GM12865 (cell line): Measurements from ENCODE around the gene UBL3.

ENCODE experiments used
- DNase-seq: peaks from one replicate; pipeline ENCODE4 v3.0.0; 2010; ENCODE audit warnings: low read depth
- H3K4me3 ChIP-seq: 2 replicates; pipeline ENCODE4 v1.5.1; 2011; ENCODE audit warnings: mild to moderate bottlenecking, low read depth, low read length, control low read depth
- TF ChIP-seq, protein P1 (sequence below): IDR thresholded peaks from 2 replicates; pipeline ENCODE4 v1.5.1; 2011; ENCODE audit warnings: low read length, control low read depth, low read depth, inconsistent platforms; ENCODE audit not compliant: insufficient read depth; ENCODE audit errors: missing control alignments

Gene UBL3

DNA sequence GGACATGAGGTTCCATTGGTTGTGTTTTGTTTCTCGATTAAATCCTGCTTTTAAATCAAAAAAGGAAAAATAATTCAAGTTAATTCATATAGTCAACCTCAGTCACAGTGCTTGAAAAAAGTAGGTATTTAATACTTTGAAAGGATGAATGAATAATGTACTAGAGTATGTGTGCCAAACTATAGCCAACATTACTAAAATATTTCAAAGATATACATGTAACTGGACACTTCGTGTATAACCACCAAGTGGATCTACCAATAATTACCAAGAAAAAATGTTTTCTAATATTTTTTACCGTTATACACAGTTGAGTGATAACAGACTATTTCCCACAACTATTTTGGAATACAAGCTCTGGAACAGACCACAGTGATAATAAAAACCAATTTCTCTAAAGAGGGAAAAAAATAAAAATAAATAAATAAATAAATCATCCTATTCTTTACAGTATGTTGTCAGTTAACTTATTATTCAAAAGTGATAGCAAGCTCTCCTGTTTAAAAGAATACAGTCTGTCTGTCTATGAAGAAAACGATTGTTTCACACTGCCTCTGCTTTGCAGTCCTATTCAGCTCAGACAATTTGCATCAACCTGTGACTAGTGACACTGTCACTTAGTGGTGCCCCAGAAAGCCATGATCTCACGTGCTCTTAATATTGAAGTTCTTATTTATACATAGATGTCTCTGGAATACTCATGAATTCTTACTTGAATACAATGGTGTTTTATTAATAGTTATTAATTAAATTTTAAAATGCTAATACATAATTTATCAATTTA, 58.2 kb downstream of the UBL3 start:
- H3K4me3 ChIP-seq = no peak overlapping the region
- DNase-seq = no peak
- TF ChIP-seq, protein P1, sequence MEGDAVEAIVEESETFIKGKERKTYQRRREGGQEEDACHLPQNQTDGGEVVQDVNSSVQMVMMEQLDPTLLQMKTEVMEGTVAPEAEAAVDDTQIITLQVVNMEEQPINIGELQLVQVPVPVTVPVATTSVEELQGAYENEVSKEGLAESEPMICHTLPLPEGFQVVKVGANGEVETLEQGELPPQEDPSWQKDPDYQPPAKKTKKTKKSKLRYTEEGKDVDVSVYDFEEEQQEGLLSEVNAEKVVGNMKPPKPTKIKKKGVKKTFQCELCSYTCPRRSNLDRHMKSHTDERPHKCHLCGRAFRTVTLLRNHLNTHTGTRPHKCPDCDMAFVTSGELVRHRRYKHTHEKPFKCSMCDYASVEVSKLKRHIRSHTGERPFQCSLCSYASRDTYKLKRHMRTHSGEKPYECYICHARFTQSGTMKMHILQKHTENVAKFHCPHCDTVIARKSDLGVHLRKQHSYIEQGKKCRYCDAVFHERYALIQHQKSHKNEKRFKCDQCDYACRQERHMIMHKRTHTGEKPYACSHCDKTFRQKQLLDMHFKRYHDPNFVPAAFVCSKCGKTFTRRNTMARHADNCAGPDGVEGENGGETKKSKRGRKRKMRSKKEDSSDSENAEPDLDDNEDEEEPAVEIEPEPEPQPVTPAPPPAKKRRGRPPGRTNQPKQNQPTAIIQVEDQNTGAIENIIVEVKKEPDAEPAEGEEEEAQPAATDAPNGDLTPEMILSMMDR = no peak

DNA sequence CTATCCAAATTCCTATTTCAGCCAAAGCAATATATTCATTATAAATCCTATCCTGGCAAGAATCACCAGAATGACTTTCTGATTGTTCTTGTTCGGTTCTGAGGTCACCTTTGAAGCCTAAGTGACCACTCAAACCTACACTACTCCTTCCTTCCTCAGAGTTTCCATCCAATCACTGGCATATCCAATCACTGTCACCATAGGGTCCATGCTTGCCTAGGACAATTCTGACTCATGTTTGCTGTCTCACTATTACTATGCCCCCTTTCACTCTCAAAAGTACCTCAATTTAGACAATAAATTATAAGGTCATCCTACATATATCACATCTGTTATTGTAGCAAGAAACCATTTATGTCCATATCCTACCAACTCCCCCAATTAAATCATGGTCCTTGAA, 58.9 kb downstream of the UBL3 start:
- peak; percentile 6 for DNase-seq
- TF ChIP-seq, protein P1 = no peak
- no peak overlapping the region for H3K4me3 ChIP-seq

DNA sequence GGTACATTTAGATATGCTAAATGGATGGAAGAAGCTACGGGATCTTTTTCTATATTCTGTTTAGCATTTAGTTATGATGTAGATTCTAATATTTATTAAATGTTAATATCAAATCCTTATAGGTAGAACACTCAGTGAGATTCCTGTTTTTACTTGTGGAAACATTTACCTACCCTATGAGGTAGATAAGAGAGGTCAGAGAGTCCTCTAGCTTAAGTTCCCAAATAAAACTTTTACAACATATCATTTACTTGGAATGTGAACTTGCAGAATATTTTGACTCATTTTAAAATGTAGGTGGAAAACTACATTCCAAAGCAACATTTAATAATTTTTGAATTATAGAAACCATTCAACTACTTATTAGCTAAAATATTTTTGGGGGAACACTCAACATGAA, 63.7 kb downstream of the UBL3 start:
- no peak overlapping the region for H3K4me3 ChIP-seq
- no peak for DNase-seq
- TF ChIP-seq, protein P1 = no peak

DNA sequence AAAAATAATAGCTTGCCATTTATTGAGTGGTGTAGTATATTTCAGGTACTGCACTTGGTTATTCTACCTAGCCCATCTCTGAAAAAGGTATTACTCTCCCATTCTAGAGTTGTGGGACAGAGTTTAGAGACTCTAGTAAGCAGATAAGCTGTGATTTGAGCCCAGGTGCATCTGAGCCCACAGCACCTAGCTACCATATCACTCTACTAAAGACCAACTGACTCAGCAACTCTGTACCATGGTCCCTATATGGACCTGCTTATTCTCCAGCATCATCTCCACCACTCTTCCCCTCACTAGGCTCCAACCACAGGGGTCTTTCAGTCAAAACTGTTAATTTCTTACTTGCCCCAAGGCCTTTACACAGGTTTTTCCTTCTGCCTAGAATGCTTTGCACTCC, 64.4 kb downstream of the UBL3 start:
- no peak for DNase-seq
- TF ChIP-seq, protein P1 = no peak
- H3K4me3 ChIP-seq = no peak overlapping the region

DNA sequence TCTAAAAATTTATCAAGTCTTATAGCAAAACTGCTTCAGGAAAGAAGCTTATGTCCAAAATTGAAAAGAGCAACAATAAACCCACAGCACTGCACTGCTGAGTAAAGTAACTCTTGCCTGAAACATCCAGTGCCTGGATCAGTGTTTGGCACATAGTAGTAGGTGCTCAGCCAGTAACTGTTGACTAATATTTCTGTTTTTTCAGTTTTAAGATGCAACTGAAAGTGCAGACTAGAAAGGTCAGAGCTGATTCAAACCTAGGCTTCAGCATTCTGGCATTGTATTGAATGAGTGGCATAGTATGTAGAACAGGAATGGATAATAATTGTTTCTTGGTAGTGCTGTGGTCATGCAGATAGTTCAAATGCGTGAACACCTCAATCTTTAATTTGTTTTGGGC, 67.6 kb downstream of the UBL3 start:
- peak; percentile 32 for DNase-seq
- TF ChIP-seq, protein P1 = no peak
- no peak overlapping the region for H3K4me3 ChIP-seq

DNA sequence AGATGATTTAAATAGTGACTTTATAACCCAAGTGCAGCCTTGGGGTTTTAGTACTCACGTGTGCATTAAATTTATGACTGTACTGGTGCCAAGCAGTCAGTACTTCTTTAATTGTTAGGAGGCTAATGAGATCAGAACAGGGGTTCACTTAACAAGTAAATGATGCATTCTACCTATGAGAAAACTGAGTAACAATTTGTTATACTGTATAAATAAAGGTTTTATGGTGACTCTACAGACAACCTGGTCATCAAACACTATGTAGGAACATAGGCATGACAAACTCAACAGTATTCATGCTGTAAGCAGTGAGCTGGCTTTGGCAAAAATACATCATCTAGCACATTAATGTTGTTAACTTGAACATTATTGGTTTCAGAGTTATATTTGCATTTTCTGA, 75.6 kb downstream of the UBL3 start:
- DNase-seq = no peak
- TF ChIP-seq, protein P1 = no peak
- H3K4me3 ChIP-seq = no peak overlapping the region

DNA sequence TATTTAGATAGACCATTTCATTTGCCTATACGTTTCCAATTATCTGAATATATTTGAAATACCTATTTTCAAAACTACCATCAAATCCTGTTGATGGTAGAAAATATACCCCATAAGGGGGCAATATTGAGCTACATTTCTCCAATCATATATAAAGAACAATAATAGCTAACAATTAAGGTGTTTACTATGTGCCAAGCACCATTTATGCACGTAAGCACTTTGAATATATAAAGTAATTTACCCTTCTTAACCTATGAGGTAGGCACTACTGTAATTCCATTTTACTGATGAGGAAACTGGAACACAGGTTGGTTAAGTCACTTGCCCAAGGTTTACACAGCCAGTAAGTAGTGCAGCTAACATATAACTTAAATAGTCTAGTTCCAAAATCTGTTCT, 79.2 kb downstream of the UBL3 start:
- no peak overlapping the region for H3K4me3 ChIP-seq
- peak; percentile 50 for DNase-seq
- TF ChIP-seq, protein P1 = peak; percentile 21
